NCI-H2227 (cell line): Measurements from ENCODE around the gene METTL13.

ENCODE experiments used
- DNase-seq: peaks from one replicate; lab custom pipeline; 2025; ENCODE audit not compliant: unreplicated experiment; lab: John Stamatoyannopoulos, UW

The METTL13 gene

DNA sequence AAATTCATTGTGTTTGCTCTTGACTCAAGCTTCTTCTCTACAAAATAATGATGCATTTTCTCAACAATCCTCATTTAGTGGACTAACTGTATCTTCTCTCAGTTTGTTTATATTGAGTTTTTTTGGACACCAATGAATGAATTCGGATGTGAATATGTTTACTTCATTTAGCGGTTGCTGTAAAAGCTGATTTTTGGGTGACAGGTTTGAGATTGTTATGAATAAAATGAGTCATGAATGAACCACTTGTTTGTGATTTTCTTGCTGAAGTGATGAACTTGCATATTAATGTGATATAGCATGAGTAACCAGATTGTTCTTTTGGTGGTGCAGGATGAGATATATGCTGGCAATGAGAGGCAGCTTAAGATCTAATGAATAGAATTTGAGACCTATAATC, 62.9 kb downstream of the METTL13 start:
- no peak for DNase-seq

DNA sequence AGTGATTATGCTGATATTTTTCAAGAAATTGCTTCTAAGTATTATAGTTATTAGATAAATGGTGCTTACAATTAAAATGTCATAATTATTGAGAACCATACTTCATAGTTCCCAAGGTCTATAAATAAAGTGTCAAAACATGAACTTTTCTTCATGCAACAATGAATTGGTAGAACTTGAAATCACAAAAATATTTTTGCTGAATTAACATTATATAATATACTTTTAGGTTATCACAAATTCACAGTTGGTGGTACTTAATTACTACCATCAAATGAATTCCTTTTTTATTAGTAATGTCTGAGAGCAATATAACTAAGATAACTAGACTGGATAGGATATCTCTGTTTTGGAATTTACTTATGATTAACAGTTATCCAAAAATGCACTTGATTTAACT, 64.5 kb downstream of the METTL13 start:
- DNase-seq, result no peak
